HG02884 (cell line): ENCODE measurements around the gene POLN.

Experiments used
- ATAC-seq: cut with Tn5 transposase; IDR thresholded peaks from one replicate; pipeline ENCODE4 v1.9.1; 2021; ENCODE audit warnings: mild to moderate bottlenecking, moderate library complexity; ENCODE audit not compliant: unreplicated experiment

POLN gene

DNA sequence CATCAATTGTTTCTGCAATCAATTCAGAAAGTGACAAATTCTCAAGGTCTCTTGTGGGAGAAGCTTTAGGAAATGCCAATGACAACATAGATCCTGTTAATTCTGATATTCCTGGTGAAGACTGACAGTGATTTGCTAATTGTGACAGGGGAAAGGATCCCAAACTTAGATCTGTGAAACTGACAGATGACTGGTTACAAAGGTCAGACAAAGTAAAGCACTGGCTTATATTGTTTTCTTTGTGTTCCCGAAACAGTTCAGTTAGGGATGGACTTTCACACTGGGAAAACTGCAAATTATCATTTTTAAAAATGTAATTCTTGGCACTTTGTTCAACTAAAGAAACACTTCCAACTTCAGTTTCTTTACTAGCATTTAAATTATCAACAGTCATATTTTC, 152.7 kb downstream of the POLN start:
- ATAC-seq: no peak

DNA sequence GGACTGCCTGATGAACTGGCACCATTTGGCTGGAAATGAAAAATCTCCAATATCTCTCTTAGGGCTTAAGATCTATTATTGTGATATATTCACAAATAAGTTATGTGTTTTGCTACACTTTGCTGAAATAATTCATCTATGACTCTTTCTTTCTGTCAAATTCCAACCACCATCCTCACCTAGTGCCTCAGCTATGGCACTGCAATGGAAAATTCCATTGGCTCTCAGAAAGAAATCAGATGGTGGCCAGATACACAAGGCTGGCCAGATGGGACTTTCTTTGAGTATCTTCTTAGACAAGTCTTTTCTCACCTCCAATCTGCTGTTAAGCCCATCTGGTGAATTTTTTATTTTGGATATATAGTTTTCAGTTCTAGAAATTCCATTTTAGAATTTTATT, 154.8 kb downstream of the POLN start:
- ATAC-seq: no peak

DNA sequence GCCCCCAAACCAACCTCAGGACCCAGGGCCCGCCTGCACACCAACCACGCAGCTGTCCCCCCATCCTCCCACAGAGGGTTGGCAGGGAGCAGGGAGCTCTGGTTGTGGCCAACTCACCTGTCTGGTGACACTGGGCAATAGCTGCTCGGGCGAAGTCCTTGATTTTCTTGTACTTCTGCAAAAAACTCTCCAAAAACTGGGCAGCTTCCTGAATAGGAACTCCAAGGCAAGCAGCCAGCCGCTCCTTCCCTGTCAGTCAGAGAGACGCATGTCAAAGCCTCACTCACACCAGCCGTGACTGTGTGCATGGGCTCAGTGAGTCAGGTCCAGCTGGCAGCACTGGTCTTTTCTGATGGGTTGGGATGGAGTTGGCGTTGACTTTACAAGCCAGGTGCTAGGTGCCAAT, 156.4 kb downstream of the POLN start:
- no peak for ATAC-seq

DNA sequence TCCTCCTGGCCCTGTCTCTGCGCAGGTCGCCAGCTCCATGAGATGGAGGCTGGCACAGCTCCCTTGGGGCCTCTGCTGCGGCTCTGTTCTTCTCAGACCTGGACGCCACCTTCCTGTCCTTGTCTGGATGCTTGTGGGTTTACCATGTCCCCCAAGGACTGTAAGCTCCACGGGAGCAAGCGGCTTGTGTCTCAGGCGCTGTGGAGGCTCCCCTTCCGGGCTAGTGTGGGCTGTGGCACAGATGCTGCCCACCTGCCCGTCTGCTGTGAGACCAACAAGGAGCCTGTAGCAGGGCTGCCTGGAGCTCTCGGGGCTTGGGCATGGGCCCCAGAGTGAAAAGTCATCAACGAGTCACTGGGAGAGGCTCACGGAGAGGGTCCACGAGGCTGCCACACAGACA, 157.6 kb downstream of the POLN start:
- no peak for ATAC-seq

DNA sequence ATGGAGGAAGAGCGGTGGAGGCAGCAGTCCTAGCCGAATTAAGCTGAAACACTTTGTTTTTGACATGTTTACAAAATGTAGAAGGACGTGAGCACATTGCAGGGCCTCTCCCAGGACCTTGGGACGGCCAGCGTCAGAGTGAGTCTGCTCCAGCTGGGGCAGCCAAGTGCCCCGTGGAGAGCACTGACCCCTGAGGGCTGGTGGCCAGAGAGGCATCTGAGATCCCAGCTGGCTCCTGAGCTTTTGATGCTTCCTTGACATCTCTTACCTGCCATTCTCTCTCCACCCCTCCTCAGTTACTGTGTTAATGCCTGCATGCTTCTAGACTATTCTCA, 158.1 kb downstream of the POLN start:
- no peak for ATAC-seq

DNA sequence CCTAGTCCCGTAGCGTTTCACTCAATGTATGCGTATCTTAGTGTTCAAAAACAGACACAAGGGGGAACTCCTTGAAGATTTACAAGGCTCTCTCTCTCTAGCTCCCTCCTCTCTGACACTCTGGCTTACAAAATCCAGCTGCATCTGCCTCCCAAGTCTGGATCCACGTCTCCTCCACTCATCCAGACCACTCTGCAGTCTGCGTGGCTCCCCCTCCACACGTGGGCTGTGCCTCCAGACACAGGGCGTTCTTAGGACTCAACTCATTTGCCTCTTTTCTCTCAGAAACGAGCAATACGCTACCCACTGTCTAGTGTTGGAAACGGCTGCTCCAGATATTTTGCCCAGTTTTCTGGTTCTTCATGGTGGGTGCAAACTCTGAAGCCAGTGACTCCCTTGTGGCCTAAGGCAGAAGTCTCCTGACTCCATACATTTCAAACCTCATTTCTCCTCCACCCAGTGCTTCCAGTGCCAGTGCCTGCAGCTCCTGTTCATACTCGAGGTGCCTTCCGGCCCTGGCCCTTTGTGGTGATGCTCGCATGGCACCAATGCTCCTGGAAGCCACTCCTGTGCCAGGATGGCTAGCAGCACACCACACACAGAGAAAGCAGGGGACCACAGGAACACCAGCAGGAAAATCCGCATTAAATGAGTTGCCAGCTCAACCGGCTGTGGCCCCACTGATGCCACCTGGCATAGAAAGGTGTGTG, 158.7 kb downstream of the POLN start:
- ATAC-seq: no peak

DNA sequence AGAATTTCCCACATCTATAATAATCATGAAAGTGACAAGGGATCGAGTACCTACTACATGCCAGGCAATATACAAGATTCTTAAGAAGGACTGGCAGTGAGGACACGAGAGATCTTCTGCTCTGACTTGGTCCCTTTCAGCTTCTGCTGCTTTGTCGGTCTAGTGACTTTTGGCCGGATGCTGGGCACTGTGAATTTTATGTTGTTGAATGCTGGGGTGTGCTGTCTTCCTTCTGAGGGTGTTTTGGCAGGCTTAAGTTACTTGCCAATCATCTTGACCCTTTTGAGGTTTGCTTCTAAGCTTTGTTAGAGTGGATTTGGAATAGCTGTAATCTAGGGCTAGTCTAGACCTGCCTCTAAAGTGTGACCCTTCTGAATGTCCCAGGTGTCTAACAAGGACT, 159.3 kb downstream of the POLN start:
- ATAC-seq: no peak

DNA sequence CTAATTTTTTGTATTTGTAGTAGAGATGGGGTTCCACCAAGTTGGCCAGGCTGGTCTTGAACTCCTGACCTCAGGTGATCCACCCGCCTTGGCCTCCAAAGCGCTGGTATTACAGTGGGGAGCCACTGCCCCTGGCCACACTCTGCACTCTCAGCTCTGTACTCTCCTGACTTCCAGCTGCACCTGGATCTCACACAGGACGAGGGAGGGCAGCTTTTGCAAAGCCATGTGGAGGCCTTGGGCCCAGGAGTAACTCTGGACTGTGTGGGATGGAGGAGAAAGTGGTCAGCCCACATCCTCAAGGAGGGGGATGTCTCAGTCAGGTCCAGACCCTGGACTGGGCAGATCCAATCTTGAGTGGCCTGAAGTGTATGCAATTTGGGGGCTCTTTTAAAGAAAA, 159.8 kb downstream of the POLN start:
- no peak for ATAC-seq

DNA sequence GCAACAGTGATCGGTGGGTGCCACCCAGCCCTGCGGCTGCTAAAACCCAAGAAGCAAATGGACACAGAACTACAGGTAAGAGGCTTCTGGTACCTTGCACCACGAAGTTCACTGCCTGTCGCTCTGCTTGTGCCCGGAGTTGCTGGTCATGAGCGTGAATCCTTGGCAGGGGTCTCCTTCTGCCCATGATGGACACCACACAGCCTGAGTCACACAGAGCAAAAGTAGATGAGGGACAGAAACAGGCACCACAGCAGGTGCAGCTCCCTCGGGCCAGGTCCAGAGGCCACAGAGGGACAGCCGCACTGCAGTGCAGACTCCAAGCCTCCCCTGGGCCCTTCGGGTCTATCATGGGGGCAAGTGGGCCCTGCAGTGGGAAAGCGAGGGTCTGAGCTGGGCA, 160.4 kb downstream of the POLN start:
- no peak for ATAC-seq

DNA sequence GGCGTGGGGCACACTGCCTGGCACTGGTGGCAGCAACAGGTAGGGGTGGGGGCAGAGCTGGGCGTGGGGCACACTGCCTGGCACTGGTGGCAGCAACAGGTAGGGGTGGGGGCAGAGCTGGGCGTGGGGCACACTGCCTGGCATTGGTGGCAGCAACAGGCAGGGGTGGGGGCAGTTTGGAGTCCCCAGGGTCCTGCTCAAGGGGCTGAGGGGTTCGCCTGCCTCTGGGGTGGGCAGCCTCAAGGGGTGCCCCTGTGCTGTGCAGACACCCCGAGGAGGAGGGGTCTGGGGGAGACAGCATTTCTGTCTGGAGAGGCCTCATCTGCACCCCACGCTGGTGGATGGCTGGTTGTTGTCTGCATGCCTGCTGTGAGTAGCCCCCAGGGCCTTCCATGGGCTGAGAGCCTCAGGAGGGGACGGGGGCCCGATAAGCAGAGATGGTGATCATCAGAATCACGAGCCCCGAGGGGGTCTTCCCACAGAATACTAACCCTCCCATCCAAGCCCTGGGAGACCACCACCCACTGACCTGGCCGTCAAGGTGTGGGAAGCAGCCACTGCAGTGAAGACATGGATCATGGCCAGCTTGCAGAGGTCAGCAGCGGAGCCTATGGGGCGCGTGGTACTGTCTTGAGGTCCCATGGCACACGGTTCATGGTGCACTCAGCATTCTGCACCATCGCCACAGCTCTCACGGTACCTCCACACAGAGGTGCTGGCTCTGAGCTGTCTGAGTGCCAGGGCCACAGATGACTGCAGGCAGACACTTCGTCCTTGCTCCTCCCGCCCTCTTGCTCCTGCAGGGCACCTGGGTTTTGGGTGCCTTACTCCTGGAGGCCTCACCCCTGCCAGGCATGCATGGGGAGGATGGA, 161.3 kb downstream of the POLN start:
- no peak for ATAC-seq

DNA sequence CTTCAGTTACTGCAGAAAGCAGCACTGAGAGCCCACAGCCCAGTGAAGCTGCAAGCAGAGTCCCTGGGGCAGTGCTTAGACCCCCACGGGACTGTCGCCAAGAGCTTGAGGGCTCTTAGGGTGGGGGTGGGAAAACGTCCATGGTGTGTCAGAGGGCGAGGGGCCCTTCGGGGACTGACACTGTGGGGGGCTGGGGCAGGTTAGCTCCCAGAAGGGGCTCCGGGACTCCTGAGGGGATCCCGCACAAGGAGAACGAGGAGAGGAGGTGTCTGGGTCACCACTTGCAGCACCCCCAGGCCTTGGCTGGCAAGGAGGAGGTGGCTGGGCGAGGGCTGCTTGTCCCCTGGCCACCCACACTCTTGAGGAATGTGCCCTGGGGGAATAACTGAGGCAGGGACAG, 162.0 kb downstream of the POLN start:
- no peak for ATAC-seq

DNA sequence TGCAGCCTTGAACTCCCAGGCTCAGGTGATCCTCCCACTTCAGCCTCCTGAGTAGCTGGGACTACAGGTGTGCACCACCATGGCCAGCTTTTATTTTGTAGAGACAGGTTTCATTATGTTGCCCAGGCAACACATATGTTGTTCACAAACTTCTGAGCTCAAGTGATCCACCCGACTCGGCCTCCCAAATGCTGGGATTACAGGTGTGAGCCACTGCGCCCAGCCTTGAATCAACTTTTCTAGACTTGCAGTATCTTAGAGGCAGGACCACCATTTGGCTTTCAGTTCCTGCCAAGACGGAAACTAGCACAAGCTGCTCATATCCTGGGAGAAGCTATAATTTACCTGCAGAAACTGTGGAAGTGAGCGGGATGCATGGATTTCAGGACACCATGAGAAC, 162.9 kb downstream of the POLN start:
- ATAC-seq: no peak

DNA sequence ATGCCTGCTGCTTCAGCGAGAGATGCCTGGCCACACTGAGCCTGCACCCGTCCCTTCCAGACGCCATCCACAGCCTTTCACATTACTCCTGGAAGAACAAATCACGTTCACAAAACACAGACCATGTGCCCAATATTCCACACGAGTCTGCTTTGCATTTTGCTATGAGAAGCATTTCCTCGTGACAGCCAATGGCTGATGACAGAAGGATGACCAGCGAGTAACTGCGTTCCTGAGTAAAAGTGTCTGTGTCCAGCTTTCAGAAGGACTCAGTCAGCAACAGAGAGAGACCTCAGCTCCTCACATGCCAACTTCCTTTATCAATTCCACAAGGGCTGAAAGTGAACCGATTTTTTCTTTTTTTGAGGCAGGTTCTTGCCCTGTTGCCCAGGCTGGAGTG, 163.3 kb downstream of the POLN start:
- ATAC-seq: no peak

DNA sequence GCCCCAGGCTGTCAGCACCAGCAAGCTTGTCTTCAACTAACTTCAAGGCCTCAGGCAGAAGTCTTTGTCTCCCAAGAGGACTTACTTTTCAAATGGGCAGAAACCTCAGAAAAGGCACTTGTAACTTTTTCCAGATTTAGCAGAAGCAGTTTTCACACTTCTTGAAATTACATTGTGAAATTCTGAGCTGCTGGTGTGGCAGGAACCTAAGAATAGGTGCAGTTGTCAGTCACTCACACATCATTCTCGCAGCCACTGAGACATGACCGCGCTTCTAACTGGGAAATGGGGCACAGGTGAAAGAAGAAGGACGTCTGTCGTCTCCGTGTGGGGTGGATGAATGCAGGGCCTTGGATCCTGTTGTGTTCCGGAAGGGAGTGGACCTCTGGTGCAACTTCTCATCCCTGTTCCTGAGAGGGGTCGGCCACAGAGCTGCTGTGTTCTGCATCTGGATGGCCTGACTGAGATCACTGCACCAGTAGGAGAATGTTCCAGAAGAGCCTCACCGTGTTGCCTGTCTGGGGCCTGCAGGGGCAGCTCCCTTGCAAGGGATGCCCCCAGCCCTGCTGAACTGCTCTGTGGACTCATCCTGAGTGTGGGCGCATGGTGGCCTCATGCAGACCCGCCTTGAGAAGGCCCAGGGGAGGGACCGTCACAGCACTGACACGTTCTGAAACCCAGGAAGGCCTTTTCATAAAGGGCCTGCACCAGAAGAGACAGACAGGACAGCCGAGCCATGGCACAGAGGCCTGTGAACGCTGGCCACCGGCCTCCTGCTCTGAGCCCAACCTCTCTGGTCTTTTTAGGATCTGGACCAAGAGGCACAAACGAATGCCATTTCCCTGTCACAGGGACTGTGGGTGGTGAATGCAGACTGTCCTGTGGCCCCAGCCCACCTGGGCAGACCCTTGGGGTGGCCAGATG, 164.1 kb downstream of the POLN start:
- ATAC-seq: no peak

DNA sequence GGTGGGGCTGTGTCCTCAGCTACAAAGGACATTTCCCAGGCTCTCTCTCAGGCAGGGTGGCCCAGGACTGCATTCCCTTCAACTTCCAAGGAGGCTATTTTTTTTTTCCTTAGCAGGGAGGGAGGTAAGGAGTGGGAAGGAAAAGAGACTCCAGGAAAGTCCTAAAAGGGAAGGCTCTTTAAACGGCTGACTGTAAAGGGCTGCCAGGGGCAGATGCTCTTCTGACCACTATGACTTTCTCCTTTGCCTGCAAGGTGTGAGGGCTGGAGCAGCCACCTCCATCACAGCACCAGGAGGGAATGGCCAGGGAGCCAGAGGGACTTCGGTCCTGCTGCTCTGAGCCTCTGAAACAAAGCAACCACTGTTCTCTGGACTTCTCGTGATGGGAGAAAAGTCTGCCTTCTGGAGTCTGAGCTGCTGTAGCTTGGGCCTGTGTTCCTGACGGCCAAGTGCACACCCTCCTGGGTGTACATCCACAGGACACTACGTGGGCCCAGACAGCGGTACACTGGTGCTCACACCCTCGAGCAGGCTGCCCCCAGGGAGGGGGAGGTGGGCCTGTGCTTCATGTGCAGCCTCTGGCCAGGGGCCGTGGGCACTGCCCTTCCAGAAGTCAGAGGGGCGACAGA, 164.9 kb downstream of the POLN start:
- no peak for ATAC-seq

DNA sequence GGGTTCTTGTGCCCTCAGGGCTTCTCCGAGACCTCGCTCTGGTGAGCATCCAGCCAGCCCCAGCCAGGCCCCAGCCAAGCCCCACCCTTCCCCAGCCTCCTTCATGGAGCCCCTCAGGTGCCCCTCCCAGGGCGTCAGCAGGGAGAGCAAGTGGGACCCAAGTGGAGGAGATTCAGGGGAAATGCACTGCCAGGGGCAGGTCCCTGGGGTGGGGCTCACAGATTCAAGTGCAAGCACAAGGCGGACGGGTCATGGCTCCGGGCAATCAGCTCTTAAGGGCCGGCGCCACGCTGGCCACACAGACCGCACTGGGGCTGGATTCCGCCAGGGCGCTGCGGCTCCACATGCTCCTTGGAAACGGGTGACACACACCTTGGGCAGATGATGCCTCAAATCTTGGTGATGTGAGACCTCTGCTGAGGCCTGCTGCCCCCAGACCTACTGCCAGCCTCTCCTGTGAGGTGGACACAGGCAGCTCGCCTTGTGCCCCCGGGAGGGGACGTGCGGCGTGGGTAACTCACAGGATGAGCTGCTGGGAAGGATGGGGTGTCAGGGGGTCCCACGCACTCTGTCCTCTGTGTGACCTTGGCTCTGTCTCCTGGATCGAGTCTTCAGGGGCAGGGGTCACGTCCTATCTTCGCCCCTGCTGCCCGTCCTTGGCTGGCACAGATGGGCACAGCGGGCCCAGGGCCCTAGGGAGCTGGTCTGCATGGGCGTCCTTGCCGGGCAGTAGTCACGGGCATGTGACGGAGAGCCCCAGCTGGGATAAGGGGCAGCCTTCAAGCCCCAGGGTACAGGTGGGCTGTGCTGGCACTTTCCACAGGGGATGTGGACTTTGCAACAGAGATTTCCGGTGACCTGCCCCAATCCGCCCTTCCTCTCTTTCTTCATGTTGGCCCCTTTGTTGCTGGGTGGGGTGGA, 165.7 kb downstream of the POLN start:
- ATAC-seq: no peak

DNA sequence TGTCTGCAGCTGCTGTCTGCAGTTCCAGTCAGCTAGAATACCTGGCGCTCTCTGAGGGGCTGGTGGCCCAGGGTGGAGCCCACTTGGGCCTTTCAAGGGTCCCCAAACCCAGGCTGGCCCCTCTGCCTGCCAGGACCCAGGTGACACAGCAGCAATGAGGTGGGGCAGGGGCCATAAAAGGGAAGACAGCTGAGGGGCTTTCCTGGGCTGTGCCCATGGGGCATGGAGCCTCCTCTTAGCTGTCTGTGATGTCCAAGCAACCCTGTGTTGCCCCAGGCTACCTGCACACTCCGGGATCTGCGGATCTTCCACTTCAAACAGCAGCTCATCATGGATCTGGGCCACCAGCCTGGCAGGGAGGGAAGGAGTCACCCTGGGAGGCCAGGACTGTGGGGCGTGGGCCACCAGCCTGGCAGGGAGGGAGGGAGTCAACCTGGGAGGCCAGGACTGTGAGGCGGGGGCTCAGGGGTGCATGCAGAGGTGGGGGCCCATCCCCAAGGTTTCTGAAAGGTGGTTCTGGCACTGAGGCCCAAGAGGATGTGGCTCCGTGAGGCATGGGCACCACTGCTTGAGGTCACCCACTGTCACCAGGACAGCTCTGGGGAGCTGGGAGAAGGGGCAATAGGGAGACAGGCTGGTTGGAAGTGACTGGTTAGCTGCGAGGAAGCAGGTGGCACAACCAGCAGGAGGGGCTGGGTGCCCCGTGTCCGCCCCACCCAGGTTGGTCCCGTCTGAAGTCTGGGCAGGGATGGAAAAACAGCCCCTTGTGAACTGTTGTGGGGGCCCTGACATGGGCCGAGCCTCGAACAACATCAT, 166.5 kb downstream of the POLN start:
- ATAC-seq: no peak

DNA sequence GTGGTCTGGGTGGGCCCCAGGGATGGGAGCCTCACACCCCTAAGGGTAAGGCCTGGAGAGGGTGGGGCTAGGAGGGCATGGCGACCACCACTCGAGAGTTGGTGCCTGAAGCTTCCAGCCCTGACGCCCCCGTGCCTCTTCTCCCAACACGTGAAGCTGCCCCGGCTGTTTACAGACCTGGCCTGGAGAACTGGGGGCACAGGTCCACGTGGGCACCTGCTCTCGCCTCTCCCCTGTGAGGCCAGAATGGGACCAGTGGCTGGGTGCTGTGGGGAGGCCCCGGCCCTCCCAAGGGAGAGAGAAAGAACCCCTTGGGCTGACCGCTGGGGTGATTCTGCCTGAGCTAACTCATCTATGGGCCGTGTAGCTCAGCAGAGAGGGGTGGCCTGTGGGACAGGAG, 167.3 kb downstream of the POLN start:
- no peak for ATAC-seq

DNA sequence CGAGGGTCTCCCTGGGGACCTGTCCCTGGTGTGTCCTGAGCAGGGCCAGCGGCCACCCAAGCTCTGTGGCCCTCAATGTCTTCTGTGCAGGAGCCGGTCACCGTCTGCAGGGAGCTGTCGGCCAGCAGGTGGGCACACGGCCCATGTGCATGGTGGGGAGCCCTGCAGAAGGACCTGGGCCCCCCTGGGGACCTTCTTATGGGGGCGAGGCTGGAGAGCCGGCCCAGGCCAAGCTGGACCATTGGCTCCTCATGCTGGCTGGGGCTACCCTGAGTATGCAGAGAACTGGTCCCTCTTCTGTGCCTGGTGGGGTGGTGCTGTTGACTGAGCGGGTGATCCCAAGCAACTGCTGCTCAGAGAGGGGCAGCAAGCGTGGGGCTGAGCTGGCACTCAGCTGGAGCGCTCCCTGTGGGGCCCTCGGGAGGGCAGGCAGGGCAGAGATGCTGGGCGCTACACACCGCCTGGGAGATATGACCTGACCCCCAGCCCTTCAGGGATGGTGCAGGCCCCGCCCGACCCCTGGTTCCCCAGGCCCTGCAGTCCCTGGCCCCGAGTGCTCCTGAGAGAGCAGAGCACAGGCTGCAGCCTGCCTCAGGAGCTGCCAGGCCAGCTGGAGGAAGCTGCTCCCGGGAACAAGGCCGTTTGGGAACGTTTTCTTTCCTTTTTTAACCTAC, 168.0 kb downstream of the POLN start:
- no peak for ATAC-seq
